DND-41 (cell line): ENCODE results near the gene PFKFB2.

Source experiments
- EZH2 ChIP-seq: IDR thresholded peaks from 3 replicates; pipeline ENCODE4 v1.6.1; 2012; ENCODE audit warnings: borderline replicate concordance, low read depth, mild to moderate bottlenecking, moderate library complexity, low read length, inconsistent platforms; ENCODE audit not compliant: severe bottlenecking
- TF ChIP-seq, protein P1 (sequence below): IDR thresholded peaks from 2 replicates; pipeline ENCODE4 v1.5.1; 2012; ENCODE audit warnings: borderline replicate concordance, low read length, moderate library complexity, mild to moderate bottlenecking; ENCODE audit not compliant: poor library complexity, severe bottlenecking; ENCODE audit errors: extremely low read depth

DNA sequence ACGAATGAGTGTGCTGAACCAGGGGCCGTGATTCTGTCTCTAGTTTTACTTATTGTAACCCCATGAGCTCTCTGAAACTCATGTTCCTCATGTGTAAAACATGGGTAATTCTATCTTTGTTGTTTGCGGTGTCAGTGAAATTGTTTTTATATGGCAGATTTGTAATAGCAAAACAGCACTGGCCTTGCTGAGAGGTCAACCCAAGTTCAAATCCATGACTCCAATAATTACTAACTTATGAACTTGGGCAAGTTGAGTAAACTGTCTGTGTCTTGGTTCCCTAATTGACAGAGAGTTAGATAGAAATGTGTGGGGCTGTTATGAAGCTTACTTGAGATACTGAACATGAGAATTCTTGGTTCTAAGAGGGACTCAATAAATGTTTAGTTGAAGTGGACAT, 38.3 kb upstream of the PFKFB2 start:
- TF ChIP-seq, protein P1, sequence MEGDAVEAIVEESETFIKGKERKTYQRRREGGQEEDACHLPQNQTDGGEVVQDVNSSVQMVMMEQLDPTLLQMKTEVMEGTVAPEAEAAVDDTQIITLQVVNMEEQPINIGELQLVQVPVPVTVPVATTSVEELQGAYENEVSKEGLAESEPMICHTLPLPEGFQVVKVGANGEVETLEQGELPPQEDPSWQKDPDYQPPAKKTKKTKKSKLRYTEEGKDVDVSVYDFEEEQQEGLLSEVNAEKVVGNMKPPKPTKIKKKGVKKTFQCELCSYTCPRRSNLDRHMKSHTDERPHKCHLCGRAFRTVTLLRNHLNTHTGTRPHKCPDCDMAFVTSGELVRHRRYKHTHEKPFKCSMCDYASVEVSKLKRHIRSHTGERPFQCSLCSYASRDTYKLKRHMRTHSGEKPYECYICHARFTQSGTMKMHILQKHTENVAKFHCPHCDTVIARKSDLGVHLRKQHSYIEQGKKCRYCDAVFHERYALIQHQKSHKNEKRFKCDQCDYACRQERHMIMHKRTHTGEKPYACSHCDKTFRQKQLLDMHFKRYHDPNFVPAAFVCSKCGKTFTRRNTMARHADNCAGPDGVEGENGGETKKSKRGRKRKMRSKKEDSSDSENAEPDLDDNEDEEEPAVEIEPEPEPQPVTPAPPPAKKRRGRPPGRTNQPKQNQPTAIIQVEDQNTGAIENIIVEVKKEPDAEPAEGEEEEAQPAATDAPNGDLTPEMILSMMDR, result no peak
- no peak for TF ChIP-seq EZH2
